GM12864 (cell line): Measurements from ENCODE around the gene CAND2.

Experiments
- DNase-seq: peaks from one replicate; pipeline ENCODE4 v3.0.0-alpha.2; 2011; ENCODE audit warnings: low read depth
- H3K4me3 ChIP-seq: 2 replicates; pipeline ENCODE4 v1.5.1; 2011; ENCODE audit warnings: mild to moderate bottlenecking, low read depth, low read length, control low read depth
- TF ChIP-seq, protein P1 (sequence below): IDR thresholded peaks from 2 replicates; pipeline ENCODE4 v1.5.1; 2011; ENCODE audit warnings: low read depth, mild to moderate bottlenecking, moderate library complexity, low read length, control low read depth, inconsistent platforms; ENCODE audit errors: missing control alignments

Gene CAND2

DNA sequence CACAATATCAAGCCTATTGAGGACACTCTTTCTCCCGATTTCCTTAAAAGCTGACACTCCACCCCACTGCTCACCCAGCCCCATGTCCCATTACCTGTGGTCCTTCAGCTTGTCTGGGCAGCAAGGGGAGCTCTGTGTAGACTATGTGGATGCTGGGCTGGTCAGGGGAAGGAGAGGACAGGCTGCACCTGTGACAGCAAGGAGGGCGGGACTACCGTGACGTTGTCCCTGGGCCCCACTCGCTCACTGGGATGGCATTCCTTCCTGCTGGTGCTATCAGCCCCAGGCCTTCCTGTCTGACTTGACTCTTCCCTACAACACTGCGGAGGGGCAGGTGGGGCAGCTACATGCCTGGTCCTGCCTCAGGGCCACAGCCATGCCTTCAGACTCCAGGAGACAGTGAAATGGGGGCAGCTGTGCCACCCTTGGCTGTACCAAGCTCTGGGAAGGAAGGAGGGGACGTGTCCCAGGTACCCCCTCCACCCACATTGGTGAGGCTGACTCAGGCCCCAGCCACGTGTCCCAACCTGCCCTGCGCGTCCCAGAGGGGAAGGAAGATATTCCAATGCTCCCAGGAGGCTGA, 37.3 kb upstream of the CAND2 start, which contains the start of gene TMEM40:
TMEM40 (minus strand) TSS at position 163 of the 583 bp plus-strand sequence. CDS start 9,427 bp downstream, outside the sequence.
- no peak for DNase-seq
- TF ChIP-seq, protein P1, sequence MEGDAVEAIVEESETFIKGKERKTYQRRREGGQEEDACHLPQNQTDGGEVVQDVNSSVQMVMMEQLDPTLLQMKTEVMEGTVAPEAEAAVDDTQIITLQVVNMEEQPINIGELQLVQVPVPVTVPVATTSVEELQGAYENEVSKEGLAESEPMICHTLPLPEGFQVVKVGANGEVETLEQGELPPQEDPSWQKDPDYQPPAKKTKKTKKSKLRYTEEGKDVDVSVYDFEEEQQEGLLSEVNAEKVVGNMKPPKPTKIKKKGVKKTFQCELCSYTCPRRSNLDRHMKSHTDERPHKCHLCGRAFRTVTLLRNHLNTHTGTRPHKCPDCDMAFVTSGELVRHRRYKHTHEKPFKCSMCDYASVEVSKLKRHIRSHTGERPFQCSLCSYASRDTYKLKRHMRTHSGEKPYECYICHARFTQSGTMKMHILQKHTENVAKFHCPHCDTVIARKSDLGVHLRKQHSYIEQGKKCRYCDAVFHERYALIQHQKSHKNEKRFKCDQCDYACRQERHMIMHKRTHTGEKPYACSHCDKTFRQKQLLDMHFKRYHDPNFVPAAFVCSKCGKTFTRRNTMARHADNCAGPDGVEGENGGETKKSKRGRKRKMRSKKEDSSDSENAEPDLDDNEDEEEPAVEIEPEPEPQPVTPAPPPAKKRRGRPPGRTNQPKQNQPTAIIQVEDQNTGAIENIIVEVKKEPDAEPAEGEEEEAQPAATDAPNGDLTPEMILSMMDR = no peak
- no peak within 1 kb of the TSS for H3K4me3 ChIP-seq

DNA sequence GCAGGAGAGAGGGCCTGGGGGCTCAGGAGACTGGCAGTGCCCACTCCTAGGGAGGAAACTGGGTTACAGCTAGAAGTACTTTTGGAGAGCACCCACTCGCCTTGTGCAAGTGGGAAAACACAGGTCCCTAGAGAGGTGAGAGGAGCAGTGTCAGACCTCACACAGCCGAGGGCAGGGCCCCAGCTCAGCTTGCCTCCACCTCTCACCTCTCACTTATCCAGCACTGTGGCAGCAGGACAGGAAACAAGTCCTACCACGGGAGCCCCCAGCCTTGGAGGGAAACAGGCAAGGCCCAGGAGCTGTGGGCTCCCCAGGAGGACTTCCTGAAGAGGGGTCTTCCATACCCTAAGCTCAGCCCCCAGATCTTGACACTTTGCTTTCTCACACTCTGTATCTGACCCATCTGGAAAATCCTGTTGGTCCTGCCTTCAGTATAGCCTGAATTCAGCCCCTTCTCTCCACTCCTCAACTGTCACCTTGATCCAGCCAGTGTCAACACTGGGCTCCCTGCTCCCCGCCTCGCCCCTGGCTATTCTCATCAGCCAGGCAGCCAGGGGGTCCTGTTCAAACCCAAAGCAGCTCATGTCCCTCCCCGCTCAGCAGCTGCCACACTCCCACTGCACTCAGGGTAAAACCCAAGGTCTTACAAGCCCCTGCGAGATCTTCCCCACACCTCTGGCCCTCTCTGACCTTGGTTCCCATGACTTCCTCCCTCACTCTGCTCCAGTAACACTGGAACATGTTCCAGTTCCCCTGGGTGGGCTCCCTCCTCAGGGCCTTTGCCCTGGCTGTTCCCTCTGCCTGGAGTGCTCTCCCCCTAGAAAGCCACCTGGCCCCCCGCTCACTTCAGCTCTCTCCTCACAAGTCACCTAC, 36.6 kb upstream of the CAND2 start:
- no peak overlapping the region for H3K4me3 ChIP-seq
- TF ChIP-seq, protein P1 = no peak
- no peak for DNase-seq

DNA sequence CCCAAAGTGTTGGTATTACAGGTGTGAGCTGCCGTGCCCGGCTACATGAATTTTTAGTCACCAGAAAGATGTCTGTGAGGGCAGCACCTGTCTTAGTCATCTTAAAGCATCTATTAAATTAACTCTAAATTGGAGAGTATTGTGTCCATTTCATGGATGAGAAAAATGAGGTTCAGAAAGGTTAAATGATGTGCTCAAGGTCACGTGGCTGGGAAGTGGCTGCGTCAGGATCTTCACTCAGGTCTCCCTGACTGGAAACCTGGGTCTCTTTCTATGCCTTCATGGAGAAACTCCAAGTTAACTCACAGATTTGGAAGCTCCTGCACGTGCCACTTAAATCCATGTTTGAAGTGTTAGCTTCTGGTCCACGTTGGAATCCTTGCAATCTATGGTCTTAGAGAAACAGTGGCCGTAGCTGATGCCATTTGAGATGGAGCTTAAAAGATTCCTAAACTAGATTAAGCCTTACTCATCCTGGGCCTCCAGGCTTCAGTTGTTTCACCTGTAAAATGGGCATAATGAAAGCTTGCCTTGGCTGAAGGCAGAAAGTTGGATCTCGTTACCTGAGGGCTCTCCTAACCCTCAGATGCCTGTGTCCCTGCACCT, 32.2 kb upstream of the CAND2 start:
- no peak overlapping the region for H3K4me3 ChIP-seq
- TF ChIP-seq, protein P1 = no peak
- no peak for DNase-seq

DNA sequence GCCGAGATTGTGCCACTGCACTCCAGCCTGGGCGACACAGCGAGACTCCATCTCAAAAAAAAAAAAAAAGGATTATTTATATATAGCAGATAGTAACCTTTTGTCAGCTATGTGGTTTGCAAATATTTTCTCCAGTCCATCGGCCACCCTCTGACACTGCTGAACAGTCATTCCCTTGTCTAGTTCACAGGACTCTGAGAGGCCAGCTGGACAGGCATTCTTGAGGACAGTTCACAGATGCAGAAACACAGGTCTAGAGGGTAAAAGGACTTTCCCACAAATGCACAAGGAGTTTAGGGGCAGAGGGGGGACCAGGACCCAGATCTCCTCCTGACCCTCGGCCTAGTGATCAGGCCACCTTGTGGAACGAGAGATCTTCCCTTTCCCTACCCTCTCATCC, 29.9 kb upstream of the CAND2 start:
- DNase-seq = no peak
- no peak overlapping the region for H3K4me3 ChIP-seq

DNA sequence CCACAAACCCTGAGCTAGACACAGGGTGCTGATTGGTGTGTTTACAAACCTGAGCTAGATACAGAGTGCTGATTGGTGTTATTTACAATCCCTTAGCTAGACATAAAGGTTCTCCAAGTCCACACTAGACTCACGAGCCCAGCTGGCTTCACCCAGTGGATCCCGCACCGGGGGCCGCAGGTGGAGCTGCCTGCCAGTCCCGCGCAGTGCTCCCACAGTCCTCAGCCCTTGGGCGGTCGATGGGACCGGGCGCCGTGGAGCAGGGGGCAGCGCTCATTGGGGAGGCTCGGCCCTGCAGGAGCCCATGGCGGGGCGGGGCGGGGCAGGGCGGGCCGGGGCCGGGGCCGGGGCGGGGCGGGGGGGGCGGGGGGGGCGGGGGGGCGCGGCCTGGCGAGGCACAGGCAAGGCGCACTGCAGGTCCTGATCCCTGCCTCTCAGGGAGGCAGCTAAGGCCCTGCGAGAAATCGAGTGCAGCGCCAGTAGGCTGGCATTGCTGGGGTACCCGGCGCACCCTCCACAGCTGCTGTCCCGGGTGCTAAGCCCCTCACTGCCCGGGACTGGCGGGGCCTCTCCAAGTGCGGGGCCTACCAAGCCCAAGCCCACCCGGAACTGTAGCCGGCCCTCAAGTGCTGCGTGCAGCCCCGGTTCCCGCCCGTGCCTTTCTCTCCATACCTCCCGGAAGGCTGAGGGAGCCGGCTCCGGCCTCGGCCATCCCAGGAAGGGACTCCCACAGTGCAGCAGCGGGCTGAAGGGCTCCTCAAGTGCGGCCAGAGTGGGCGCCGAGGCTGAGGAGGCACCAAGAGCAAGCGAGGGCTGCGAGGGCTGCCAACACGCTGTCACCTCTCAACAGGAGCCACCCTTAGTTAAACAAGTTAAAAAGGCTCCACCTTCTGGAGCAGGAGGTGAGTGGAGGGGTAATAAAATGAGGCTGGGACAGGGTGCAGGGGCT, 27.6 kb upstream of the CAND2 start:
- H3K4me3 ChIP-seq = no peak overlapping the region
- TF ChIP-seq, protein P1 = no peak
- no peak for DNase-seq

More for the DNA sequence above, 29.9 kb upstream of the CAND2 start:
- TF ChIP-seq, protein P1 = no peak

DNA sequence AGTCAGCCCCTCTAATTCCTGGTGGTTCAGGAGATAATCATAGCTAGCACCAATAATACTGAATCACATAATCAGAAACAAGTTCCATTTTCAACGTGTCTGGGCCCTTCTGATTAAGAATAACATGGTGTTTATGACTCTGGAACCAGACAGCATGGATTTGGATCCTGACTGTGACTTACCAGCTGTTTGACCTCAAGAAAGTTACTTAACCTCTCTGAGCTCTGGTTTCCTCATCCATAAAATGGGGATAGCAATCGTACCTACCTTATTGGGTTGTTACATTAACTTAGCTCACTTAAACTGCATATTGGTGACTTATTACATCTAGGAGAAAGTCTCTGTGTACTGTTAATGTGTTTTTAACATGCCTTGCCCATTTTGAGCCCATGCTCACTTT, 26.7 kb upstream of the CAND2 start:
- TF ChIP-seq, protein P1 = no peak
- no peak overlapping the region for H3K4me3 ChIP-seq
- DNase-seq = no peak
